NCI-H1048 (cell line): ENCODE results near the gene NGLY1.

Source experiments
- DNase-seq: peaks from one replicate; lab custom pipeline; 2025; lab: John Stamatoyannopoulos, UW

Gene NGLY1

DNA sequence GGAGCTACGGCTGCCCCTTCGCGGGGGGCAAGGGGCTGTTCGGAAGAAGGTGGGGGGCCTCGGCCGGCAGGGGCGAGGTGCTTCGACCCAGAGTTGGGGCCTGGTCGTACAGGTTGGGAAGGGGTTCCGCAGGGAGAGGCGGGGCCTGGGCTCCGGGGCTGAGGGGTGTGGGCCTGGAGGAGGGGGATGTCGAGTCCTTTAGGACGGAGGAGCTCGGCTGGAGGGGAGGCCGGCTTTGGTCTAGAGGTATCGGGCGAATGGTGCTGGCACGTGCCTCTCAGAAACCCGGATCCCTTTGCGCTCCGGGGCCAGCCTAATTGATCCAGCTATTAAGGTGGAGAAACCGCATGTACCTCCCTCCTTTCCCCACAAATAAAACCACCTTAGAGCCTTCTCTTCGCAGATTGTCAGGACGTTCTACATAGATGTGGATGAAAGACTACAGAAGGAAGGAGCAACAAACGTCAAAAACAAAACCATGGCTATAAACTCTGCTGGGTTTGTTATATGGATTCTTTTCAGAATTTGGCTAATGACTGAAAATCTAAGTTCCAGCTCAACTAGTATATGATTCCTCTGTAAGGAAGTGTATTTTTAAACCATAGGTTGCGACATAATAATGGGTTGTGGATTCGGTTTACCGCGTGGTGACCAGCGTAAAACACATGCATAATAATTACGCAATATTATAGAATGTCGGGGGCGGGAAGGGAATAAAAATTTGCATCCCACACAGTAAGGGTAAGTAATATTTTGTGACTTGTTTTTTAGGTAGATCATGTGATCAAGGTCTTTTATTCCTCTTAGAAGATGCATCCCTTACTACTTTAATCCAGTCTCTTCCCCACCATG is 644 bp upstream of the NGLY1 start:
- no peak for DNase-seq

DNA sequence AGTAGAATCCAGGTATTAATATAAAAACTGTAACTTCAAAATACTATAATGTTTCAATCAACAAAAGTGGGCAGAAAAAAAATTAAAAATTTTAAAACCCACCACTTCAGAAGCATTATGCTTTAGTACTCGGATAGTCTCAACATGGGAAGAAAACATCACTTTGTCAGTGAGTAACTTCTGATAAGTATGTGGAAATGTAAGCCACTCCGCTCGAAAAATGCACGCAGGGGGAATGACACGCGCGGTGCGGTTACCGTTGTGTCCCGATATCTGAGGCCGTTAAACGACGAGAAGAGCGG is 656 bp downstream of the NGLY1 start:
- DNase-seq = no peak

DNA sequence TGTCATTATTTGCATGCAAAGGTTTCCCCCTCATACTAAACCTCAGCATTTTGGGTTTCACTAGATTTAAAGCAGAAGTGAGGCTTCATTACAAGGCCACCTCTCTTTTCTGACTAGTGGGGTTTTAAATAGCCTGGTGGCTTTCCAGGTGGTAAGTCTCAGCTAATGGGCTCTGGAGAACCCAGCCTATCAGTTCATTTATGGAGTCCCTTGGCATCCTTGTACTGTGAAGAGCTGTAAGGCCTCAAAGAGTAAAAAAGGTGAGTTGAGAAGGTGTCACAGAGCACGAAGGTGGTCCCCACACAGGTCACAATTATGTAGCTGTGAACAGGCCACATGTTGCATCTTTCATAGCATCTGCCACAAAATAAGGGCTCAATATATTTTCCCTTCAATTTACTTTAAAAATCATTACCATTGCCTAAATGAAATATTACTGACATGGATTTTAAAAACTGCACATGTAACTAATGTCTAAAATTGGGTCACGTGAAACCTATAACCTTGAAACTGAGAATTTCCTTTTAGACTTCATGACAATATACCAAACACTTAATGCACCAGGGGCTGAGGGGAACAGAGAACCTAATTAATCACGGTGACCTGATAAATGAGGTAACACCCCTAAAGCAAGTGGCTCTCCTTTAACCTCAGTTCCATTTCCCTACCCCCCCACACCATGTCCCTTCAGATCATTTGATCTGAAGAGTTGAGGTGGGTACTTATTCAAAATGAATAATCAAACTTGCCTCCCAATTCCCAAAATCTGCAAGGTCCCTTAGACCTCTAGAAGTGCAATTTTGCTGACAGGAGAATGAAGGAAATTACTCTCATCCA is 1.3 kb downstream of the NGLY1 start:
- no peak for DNase-seq

DNA sequence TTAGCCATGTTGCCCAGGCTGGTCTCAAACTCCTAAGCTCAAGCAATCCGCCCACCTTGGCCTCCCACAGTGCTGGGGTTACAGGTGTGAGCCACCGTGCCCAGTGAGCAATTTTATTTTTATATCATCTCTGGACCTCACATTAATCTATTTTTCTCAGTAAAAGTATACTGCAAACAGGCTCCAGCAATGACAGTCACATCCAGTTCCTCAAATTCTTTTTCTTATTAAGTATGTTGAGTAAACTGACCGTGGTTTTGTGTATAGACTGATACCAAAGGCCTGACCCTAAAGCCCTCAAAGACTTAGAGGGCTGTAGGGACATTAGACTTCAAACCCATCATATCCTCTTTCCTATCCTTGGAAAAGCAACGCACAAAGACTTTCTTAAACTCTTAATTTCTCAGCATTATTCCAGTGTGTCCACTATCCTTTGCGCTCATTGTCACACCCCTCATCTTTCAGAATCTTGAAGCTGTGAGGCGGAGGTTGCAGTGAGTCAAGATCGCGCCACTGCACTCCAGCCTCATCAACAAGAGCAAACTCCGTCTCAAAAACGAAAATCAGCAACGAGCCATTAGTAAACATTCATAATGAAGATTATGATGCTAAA is 2.0 kb downstream of the NGLY1 start:
- DNase-seq = no peak

DNA sequence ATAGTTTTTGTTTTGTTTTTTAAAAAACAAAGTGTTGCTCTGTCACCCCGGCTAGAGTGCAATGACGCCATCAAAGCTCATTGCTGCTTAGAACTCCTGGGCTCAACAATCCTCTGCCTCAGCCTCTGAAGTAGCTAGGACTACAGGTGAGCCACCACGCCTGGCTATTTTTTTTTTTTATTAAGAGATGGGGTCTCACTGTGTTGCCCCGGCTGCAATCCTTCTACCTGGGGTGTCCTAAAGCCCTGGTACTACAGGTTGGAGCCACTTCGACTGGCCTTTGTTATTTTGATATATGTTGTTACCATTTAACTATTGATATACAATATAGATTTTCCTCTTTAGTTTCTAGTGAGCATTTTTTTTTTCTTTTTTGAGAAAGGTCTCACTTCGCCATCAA is 2.6 kb downstream of the NGLY1 start:
- DNase-seq = no peak

DNA sequence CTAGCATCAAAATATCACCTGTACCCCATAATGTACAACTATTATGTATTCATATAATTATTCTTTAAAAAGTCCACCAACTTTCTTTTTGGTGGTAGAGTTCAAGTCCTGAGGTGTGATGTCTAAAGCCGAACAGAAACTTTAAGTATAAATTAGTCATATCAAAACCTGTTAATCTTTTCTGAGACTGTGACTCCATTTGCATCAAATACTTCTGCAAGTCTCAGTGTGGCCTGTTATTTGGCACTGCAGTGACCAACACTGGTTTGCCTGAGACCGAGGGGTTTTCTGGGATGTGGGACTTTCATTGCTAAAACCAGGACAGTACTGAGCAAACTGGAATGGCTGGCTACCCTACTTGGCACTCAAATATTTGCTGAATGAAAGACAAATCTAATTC is 7.3 kb downstream of the NGLY1 start:
- DNase-seq = no peak

DNA sequence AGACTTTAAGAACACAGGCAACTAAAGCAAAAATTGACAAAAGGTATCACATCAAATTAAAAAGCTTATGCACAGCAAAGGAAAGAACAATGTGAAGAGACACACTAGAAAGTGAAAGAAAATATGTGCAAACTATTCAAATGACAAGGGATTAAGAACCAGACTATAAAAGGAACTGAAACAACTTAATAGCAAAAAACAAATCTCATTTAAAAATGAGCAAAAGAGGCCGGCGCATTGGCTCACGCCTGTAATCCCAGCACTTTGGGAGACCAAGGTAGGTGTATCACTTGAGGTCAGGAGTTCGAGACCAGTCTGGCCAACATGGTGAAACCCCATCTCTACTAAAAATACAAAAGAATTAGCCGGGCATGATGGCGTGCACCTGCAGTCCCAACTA is 14.4 kb downstream of the NGLY1 start:
- no peak for DNase-seq

DNA sequence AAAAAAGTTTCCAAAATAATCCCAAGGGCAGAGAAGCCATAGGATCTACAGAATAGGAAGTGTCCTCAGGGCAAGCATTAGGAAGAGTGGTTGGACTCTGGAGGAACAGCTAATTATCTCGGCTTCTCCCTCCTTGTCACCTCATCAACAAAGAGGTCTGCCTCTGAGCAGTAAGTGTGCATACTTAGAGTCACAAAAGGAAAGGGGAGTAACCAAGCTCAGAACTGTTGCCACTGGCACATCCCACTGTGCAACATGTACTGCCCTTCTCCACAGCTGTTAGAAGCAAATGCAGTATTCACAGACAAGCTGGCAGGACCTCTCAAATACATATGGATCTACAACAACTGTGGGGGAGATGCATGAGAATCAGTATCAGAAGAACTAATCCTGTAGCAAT is 31.5 kb downstream of the NGLY1 start:
- DNase-seq = no peak

DNA sequence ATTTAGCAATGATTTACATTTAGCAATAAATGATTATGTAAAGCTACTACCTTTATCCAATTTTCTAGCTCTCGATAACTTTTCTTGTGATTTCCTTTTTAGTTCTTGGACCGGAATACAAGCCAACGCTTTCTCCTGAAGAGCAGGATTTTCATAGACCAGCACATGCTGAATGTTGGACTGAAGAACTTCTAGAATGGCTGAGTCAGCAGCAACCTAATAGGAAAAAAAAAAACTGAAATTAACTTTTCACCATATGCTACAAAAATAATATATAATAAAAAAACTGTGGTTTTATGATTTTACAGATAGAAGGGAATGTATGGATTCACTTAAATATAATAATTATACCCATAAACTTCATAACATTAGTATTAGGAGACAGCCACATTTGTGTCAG is 32.2 kb downstream of the NGLY1 start:
- no peak for DNase-seq

DNA sequence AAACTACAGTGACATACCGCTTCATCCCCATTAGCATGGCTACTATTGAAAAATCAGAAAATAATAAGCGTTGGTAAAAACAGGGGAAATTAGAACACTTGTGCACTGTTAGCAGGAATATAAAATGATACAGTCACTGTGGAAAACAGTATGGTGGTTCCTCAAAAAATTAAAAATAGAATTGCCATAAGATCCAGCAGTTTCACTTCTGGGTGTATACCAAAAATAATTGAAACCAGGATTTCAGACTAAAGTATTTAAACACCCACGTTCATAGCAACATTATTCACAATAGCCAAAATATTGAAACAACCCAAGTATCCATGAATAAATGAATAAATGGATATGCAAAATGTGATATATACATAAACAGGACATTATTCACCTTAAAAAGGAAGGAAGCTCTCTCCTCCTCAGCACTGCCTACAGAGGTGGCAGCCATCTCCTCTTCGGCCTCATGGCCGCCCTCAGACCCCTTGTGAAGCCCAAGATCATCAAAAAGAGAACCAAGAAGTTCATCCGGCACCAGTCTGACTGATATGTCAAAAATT is 34.1 kb downstream of the NGLY1 start:
- DNase-seq = no peak

DNA sequence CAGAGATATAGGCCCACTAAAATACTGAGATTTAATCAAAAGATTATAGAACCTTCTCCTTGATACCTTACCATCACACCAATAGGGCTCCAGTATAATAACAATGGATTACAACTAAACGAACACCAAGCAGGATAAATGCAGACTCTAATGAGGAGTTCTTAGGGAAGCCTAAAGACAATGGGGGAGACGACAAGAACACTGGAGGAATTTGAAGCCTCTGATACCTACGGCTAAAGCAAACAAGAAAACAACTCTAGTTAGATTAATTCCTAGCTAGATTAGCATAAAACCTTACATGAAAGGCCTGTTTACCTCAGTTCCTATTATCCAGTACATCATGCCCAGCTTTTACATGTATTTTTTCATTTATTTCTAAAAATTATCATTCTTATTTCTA is 35.1 kb downstream of the NGLY1 start:
- DNase-seq = no peak

DNA sequence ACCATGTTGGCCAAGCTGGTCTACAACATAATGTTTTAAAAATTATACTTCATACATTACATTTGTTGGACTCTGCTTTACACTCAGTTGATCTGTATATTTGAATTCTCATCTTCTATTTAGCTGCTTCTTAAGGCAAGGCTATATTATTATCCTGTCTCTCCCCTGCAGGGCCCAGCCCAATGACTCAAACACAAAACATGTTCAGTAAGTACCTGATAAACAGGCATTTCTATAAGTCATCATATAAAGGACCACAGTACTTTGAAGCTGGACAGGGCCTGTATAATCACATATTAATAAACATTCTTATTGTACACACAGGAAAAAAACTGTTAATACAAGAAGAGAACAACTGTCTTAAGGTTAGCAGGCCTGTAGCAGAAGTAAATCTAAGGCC is 36.2 kb downstream of the NGLY1 start:
- no peak for DNase-seq

DNA sequence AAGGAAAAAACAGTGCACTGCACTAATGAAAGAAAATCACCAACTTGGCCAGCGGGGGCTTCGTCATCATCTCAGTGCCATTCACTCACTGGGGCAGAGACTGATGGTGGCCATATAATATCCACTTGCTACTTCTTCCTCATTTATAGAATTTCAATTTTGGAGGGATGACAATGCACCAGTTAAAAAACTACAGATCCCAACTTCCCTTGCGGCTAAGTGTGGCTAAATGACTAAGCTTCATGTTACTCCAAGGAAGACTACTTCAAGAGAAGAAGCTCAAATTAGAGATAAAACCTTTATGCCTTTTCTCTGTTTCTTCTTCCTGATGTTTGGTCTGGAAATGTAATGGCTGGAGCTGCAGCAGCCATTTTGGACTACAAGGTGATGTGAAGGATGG is 38.8 kb downstream of the NGLY1 start:
- DNase-seq = no peak

DNA sequence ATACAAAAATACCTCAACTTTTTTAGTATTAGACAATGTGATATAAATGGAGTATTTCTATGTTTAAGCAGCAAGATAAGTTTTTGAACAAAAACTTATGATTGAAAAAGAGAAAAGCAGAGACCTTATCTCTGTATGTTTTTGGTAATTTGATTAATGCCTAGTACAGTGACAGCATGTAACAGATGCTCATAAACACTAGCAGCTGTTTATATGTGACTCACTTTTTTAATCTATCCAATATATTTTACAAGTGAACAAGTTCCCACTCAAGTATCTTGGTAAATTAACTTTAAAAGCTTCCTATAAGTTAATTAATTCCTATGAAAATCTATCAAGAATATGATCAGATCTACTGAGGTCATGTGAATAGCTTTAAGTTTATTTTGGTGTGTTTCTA is 55.1 kb downstream of the NGLY1 start:
- DNase-seq = no peak

DNA sequence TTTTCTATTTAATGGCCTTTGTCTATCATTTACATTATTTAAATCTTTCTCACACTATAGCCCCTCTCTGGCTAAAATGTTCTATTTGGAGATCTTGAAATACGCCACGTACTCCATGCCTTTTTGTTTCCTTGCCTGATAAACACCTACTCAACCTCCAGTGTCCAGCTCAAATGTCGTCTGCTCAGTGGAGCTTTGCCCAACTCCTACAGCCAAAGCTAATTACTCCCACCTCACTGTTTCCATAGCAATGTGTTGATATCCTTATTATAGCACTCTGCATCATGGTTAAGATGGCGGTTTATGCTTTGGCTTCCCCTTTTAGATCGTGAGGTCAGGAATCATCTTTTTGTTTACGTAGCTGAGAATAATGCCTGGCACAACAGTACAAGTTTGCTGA is 55.9 kb downstream of the NGLY1 start:
- no peak for DNase-seq

DNA sequence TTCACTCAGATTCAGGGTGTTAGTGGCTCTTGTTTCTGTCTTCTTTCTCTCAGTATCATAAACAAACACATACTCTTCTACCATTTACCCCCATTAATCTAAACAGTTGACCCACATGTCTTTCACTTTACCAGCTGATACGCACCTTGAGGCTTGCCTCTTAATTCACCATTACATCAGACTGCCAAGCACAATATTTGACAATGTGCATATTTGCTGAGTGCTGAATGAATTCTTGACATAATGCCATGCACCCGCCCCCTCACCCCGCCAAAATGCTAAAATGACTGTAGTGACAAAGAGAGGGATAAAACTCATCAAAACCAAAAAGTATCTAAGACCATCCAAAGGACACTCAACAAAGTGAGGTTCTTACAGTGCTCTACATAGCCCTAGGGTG is 57.4 kb downstream of the NGLY1 start:
- DNase-seq = no peak

DNA sequence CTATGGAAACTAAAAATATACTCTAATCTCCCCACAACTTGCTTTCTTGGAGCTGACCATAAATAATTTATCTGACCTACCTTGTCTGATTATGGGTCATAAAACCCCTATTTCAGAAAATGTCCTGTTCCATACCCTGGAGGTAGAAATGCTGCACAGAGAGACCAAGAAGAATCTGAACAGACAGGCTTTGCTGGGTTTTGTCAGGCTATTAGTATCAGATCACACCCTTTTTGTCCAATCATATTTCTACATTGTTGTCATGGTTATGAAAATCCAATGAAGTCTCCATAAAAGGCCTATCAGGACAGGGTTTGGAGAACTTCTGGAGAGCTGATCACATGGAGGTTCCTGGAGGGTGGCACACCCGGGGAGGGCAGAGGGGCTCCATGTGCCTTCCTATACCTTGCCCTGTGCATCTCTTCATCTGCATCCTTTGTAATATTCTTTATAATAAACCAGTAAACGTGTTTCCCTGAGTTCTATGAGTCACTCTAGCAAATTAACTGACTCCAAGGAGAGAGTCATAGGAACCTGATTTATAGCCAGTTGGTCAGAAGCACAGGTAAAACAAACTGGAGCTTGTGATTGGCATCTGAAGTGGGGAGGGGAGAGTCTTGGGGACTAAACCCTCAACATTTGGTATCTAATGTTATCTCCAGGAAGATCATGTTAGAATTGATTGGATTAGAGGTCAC is 58.1 kb downstream of the NGLY1 start:
- DNase-seq = no peak

DNA sequence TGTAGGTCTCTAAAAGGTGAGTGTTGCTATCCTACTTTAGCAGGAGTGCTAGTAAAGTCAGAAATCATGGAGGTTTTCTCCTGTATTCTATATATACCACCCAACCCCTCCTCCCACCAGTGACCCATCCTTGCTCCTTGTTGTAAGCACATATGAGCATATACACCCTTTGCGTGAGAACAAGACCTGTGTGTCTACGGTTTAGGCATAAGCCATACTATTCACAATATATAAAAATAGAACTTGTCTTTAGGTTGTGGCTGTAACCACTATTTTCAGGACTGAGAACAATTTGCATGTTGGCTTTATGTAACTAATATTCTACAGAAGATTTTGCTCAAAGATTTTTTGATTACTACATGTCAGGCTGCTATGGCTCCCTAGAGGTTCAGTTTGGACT is 59.4 kb downstream of the NGLY1 start:
- DNase-seq = no peak

DNA sequence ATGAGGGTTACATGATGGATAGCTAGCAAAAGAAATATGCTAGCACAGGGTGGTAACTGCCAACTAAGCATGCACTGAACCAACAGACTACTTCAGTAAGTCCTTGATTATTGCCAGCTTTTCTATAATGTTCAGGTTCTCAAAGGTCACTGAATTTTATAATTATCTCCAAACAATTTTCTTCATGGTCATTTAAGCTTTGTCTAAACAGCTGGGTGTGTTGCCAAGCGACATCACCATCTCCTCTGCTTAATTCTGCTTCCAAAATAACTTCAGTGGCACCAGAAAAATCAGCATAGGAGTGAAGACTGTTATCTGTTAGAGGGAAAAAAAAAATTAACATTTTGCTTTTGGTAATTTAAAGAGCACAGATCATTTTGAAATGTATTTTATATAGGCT is 63.9 kb downstream of the NGLY1 start:
- DNase-seq = no peak

DNA sequence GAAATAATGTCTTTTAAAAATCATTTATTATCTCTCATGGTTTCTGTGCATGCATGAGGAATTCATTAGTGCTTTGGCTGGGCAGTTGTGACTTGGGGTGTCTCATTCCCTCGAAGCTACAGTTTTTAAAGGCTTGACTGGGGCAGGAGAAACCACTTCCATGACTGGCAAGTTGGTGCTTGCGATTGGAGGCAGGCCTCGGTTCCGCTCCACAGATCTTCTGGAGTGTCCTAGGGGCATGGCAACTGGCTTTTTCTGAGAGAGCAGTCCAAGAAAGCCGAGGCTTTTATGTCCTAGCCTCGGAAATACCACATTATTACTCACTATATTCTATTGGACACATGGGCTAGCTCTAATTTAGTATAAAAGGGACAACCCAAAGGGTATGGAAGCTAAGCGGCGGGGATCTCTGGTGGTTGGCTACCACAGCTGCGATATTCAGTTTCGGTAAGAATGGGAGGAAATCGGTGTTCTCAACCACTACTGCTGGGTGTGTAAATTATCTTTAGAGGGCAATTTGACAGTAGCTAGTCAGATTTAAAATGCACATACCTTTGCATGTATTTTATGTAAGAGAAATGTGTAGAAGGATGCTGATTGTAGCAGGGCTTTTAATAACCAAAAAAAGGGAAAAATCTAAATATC is 69.8 kb downstream of the NGLY1 start:
- no peak for DNase-seq

DNA sequence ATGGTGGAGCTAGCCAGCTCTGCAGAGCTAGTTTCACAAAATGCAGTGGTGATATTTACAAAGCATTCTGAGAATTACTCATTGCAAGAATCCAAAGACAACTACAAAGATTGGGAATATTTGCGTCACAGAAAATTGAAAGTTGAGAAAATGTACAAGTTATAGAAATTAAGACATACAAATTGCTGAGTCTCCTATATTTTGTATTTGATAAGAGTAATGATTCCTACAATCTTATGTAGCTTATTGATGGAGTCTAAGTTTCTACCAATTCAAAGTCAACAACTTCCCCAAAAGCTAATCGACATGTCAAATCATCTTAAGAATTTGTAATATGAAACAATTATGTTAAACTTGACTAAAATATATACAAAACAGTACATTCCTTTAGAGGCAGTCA is 72.2 kb downstream of the NGLY1 start:
- DNase-seq = no peak

DNA sequence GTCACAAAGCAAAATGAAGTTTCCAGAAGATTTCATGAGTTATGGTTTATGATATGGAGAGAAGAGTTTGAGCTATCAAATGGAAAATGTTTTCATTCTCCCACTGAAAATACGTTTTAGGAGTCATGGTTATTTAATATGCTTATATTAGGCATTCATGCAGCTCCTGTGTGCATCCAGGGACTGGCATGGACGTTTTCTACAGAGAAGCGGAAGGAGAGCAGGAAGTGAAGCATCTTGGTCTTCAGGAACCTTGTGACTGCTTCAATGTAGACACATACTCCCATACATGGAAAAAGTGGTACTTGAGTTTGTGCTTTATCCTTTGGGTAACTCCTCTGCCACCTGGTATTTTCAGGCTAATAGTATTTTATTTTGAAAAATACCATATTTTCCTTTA is 75.2 kb downstream of the NGLY1 start:
- DNase-seq = no peak
